ENCODE data around the gene TUBB4A.

- TF ChIP-seq CTCF (IDR thresholded peaks at IDR 0.05; ENCODE audit: poor library complexity): no peak
- no peak for TF ChIP-seq EZH2 (IDR thresholded peaks at IDR 0.05; ENCODE audit: borderline replicate concordance)
- TF ChIP-seq EZH2phosphoT487 (IDR thresholded peaks at IDR 0.05; ENCODE audit: low read depth, severe bottlenecking, unreplicated experiment): no peak
These were observed 21.2 kb downstream of the TUBB4A start for GRCh38 chr19:6480848-6481415.
